Chondrocyte (in vitro differentiated cells): ENCODE results near the gene FSIP1. TPM values are rescaled to one million over a fixed set of nuclear protein-coding genes. Genes with fewer than 3 reads are reported as not detected.

Experiments used
- DNase-seq: peaks from one replicate; pipeline ENCODE4 v3.0.0; 2021; ENCODE audit warnings: mixed read lengths, low spot score
- H3K27ac Mint-ChIP-seq: one replicate; pipeline ENCODE4 v1.8.0; 2021; ENCODE audit warnings: mild to moderate bottlenecking, moderate library complexity, mixed read lengths; ENCODE audit not compliant: unreplicated experiment
- H3K27me3 Mint-ChIP-seq: 2 replicates; pipeline ENCODE4 v1.8.0; 2021; ENCODE audit warnings: low read depth, mixed read lengths
- H3K36me3 Mint-ChIP-seq: 2 replicates; pipeline ENCODE4 v1.8.0; 2021; ENCODE audit warnings: low read depth, mixed read lengths
- H3K4me1 Mint-ChIP-seq: 2 replicates; pipeline ENCODE4 v1.8.0; 2021; ENCODE audit warnings: low read depth, mild to moderate bottlenecking, mixed read lengths
- H3K4me3 Mint-ChIP-seq: one replicate; pipeline ENCODE4 v1.8.0; 2021; ENCODE audit warnings: mild to moderate bottlenecking, moderate library complexity, mixed read lengths; ENCODE audit not compliant: unreplicated experiment
- H3K9me3 Mint-ChIP-seq: 2 replicates; pipeline ENCODE4 v1.8.0; 2021; ENCODE audit warnings: low read depth, mixed read lengths
- CTCF ChIP-seq: fragments of 200-600 bp; sonication (generic); IDR thresholded peaks from 2 replicates; pipeline ENCODE4 v1.5.0; 2021; ENCODE audit warnings: antibody characterized with exemption, mild to moderate bottlenecking, moderate library complexity
- total RNA-seq: library from RNA; stranded (reverse); gene quantifications from 3 replicates; pipeline ENCODE4 v1.2.1, GENCODE V29; 2021

Gene FSIP1
- total RNA-seq, 1 donor from 2014 or later = 0.40 TPM

DNA sequence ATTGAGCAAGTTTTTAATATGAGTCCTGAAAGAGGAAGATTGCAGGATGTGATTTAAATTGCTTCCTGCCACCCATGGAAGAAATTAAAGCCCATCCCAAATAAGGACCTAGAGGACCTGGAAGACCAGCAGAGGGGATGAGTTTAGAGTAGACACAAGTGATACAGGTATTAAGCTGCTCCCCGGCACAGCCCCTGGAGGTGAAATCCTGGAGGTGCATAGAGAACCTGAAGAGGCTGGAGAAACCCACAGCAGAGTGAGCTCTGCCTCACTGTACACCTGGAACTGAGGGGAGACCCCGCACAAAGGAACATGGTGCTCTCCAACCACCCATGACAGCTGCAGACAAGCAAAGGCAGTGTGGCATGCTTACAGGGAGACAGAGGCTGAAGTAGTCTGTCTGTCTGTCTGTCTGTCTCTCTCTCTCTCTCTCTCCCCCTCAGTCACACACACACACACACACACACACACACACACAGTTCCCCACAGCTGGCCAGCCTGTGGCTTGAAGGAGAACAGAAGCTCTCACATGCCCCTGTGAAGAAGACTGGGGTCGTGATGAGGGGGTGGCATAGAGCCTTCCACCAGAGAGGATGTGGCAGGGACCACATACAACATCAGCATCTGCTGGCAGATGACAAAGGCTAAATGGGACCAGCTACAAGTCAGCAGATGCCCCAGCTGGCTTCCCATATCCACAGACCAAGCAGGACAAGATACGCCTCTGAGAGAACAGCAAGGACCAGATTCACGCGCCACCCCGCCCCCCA lies 38.1 kb downstream of the FSIP1 start:
- H3K27me3 Mint-ChIP-seq = no peaks in the 10 kb centered on the region

DNA sequence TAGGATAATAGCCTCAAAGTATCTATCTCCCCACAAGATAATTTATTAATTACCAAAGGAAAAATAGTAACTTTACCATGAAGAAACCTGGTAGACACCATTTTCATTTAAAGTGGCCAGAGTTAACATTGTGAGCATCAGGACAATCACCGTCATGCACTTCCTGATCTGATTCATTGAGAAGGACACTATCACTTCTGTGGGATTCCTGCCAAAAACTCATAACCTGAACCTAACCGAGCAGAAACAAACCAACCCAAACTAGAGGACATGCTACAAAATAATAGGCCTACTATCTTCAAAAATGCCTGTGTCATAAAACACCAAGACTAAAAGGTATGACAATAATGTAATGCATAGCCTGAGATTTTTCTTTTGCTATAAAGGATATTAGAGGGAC lies 39.0 kb downstream of the FSIP1 start:
- no peak for DNase-seq
- Mint-ChIP-seq H3K27ac (no peak overlapping the region), H3K9me3 (no peaks in the 10 kb centered on the region), H3K36me3 (no peaks in the 10 kb centered on the region), H3K27me3 (no peaks in the 10 kb centered on the region), H3K4me1 (peaks cover 28% of the 10 kb centered on the region), H3K4me3 (no peak overlapping the region)
- no peak for TF ChIP-seq CTCF

More for the DNA sequence above, 38.1 kb downstream of the FSIP1 start:
- H3K27ac Mint-ChIP-seq = no peak overlapping the region
- TF ChIP-seq CTCF = no peak
- peaks cover 3% of the 10 kb centered on the region for H3K9me3 Mint-ChIP-seq
- H3K4me1 Mint-ChIP-seq = peaks cover 34% of the 10 kb centered on the region
- DNase-seq = no peak
- H3K4me3 Mint-ChIP-seq = no peak overlapping the region
- no peaks in the 10 kb centered on the region for H3K36me3 Mint-ChIP-seq

GRCh38 chr15:39741258-39741657 lies 41.4 kb downstream of the FSIP1 start:
- Mint-ChIP-seq H3K27ac (no peak overlapping the region), H3K36me3 (no peaks in the 10 kb centered on the region), H3K9me3 (no peaks in the 10 kb centered on the region), H3K4me3 (no peak overlapping the region), H3K27me3 (no peaks in the 10 kb centered on the region), H3K4me1 (peaks cover 12% of the 10 kb centered on the region)
- DNase-seq = no peak
- no peak for TF ChIP-seq CTCF

GRCh38 chr15:39738998-39739397 lies 43.6 kb downstream of the FSIP1 start:
- no peaks in the 10 kb centered on the region for H3K9me3 Mint-ChIP-seq
- no peak overlapping the region for H3K27ac Mint-ChIP-seq
- TF ChIP-seq CTCF = no peak
- no peak for DNase-seq
- H3K4me1 Mint-ChIP-seq = peaks cover 15% of the 10 kb centered on the region
- H3K27me3 Mint-ChIP-seq = no peaks in the 10 kb centered on the region
- H3K4me3 Mint-ChIP-seq = no peak overlapping the region
- no peaks in the 10 kb centered on the region for H3K36me3 Mint-ChIP-seq

- Mint-ChIP-seq H3K27me3 (no peaks in the 10 kb centered on the region), H3K27ac (no peak overlapping the region), H3K4me1 (peaks cover 15% of the 10 kb centered on the region), H3K4me3 (no peak overlapping the region), H3K36me3 (no peaks in the 10 kb centered on the region), H3K9me3 (no peaks in the 10 kb centered on the region)
- DNase-seq = no peak
- no peak for TF ChIP-seq CTCF
Measured at GRCh38 chr15:39737196-39737550, 45.5 kb downstream of the FSIP1 start.
